CD14-positive monocyte (primary cell): ENCODE measurements around the gene CD151. TPM values are rescaled to one million over a fixed set of nuclear protein-coding genes. Genes with fewer than 3 reads are reported as not detected.

Experiments
- DNase-seq, 3 donors: peaks; one replicate each; pipeline ENCODE4 v3.0.0-alpha.2; 2011 to 2022
- H2AFZ ChIP-seq: 2 replicates; pipeline ENCODE4 v1.6.0; 2012; ENCODE audit warnings: mild to moderate bottlenecking, low read depth, low read length, inconsistent platforms; ENCODE audit not compliant: insufficient read depth, poor library complexity, severe bottlenecking
- H3K27ac ChIP-seq, 2 donors: 1 replicate in 1 of 2; 2 replicates in 1 of 2; pipeline ENCODE4 v1.5.1; 2012 to 2013; ENCODE audit warnings: low read length in 2 of 2, control low read depth in 1 of 2, inconsistent platforms in 1 of 2, low read depth in 1 of 2, mild to moderate bottlenecking in 1 of 2
- H3K27me3 ChIP-seq, 2 donors: one replicate each; pipeline versions ENCODE4 v1.6.0 to v1.6.1; 2011 to 2013; ENCODE audit warnings: low read length in 2 of 2; ENCODE audit not compliant: control insufficient read depth in 2 of 2, insufficient read depth in 2 of 2
- H3K36me3 ChIP-seq, 2 donors: replicated peaks in 1 of 2; 1 replicate in 1 of 2; 2 replicates in 1 of 2; pipeline versions ENCODE4 v1.5.1 to v1.6.1; 2012 to 2013; ENCODE audit warnings: low read length in 2 of 2, control low read depth in 1 of 2, inconsistent platforms in 1 of 2, mild to moderate bottlenecking in 1 of 2; ENCODE audit not compliant: insufficient read depth in 2 of 2, control insufficient read depth in 1 of 2
- H3K4me1 ChIP-seq, 2 donors: 1 replicate in 1 of 2; 2 replicates in 1 of 2; pipeline versions ENCODE4 v1.5.1 to v1.6.1; 2012 to 2013; ENCODE audit warnings: low read length in 2 of 2, control low read depth in 1 of 2, inconsistent platforms in 1 of 2, mild to moderate bottlenecking in 1 of 2, moderate library complexity in 1 of 2; ENCODE audit not compliant: insufficient read depth in 2 of 2, control insufficient read depth in 1 of 2
- H3K4me2 ChIP-seq: replicated peaks from 2 replicates; pipeline ENCODE3; 2012; ENCODE audit warnings: low read length, moderate library complexity, mild to moderate bottlenecking; ENCODE audit not compliant: poor library complexity, severe bottlenecking; ENCODE audit errors: extremely low read depth
- H3K4me3 ChIP-seq, 3 experiments: fragments of 200-600 bp in 1 of 3; sonication (generic) in 1 of 3; replicated peaks in 1 of 3; 1 replicate in 2 of 3; 2 replicates in 1 of 3; pipeline ENCODE4 v1.5.1; 2011 to 2013; ENCODE audit warnings: low read length in 3 of 3, mild to moderate bottlenecking in 3 of 3, control low read depth in 2 of 3, low read depth in 2 of 3, inconsistent platforms in 1 of 3, moderate library complexity in 1 of 3
- H3K79me2 ChIP-seq: 2 replicates; pipeline ENCODE4 v1.6.0; 2012; ENCODE audit warnings: mild to moderate bottlenecking, control low read depth, inconsistent platforms, low read length, moderate library complexity; ENCODE audit not compliant: insufficient read depth
- H3K9ac ChIP-seq: 2 replicates; pipeline ENCODE4 v1.6.0; 2017; ENCODE audit warnings: low read length, mild to moderate bottlenecking; ENCODE audit not compliant: insufficient read depth, poor library complexity, severe bottlenecking
- H3K9me3 ChIP-seq, 2 donors: replicated peaks in 1 of 2; 1 replicate in 1 of 2; 2 replicates in 1 of 2; pipeline versions ENCODE4 v1.5.1 to v1.6.1; 2012 to 2013; ENCODE audit warnings: low read length in 2 of 2, control low read depth in 1 of 2; ENCODE audit not compliant: control insufficient read depth in 1 of 2, insufficient read depth in 1 of 2
- H4K20me1 ChIP-seq: 2 replicates; pipeline ENCODE4 v1.6.0; 2012; ENCODE audit warnings: mild to moderate bottlenecking, low read length, control low read depth, moderate library complexity; ENCODE audit not compliant: insufficient read depth
- H3K27ac Mint-ChIP-seq, 7 donors: one replicate each; pipeline ENCODE4 v1.8.0; 2020; ENCODE audit warnings: mild to moderate bottlenecking in 7 of 7, mixed read lengths in 7 of 7, moderate library complexity in 6 of 7, inconsistent platforms in 2 of 7
- H3K27me3 Mint-ChIP-seq, 3 donors: one replicate each; pipeline ENCODE4 v1.8.0; 2021 to 2022; ENCODE audit warnings: low read depth in 3 of 3, mild to moderate bottlenecking in 3 of 3, mixed read lengths in 3 of 3, moderate library complexity in 3 of 3, inconsistent platforms in 1 of 3
- H3K36me3 Mint-ChIP-seq, 2 donors: one replicate each; pipeline ENCODE4 v1.8.0; 2020; ENCODE audit warnings: mixed read lengths in 2 of 2, inconsistent platforms in 1 of 2, mild to moderate bottlenecking in 1 of 2
- H3K4me1 Mint-ChIP-seq: one replicate; pipeline ENCODE4 v1.8.0; 2020; ENCODE audit warnings: mild to moderate bottlenecking, mixed read lengths
- H3K4me3 Mint-ChIP-seq, 2 donors: one replicate each; pipeline ENCODE4 v1.8.0; 2020; ENCODE audit warnings: mild to moderate bottlenecking in 2 of 2, mixed read lengths in 2 of 2, moderate library complexity in 1 of 2
- H3K9me3 Mint-ChIP-seq, 7 donors: one replicate each; pipeline ENCODE4 v1.8.0; 2020 to 2022; ENCODE audit warnings: mixed read lengths in 7 of 7, mild to moderate bottlenecking in 6 of 7, moderate library complexity in 6 of 7, inconsistent platforms in 2 of 7
- WGBS: methylation state at CpG from one replicate; pipeline ENCODE4 v1.1.5; 2013; ENCODE audit warnings: missing lambda C conversion rate; ENCODE audit not compliant: insufficient coverage; 5-methylcytosine and 5-hydroxymethylcytosine counted together
- intact Hi-C, 2 donors: fragments of 100-400 bp; cut with micrococcal nuclease; formaldehyde crosslinking; loops; one replicate each; pipeline versions ENCODE4 v1.15.0 to v1.15.1; 2023
- polyA plus RNA-seq, 3 donors: library from polyadenylated mRNA; depleted of rRNA in 1 of 3; unstranded in 2 of 3; stranded (reverse) in 1 of 3; fragments of 300-500 nt in 2 of 3; fragments of >200 nt in 1 of 3; fragmentation: Illumina TruSeq in 2 of 3; gene quantifications; 1 replicate in 2 of 3; 2 replicates in 1 of 3; pipeline ENCODE4 v1.2.3, GENCODE V29; 2012 to 2021
- TF ChIP-seq, protein P1 (sequence below): fragments of 200-600 bp; IDR thresholded peaks from one replicate; pipeline ENCODE4 v1.8.0; 2022; ENCODE audit warnings: antibody characterized with exemption, mild to moderate bottlenecking

The CD151 gene
- polyA plus RNA-seq, 3 donors = 18.1 to 200 (median 57.4) TPM

- H3K4me1 Mint-ChIP-seq = no peaks in the 10 kb centered on the region
- DNase-seq = no peak
- no peak overlapping the region for H3K27ac Mint-ChIP-seq
- no peaks in the 10 kb centered on the region for H3K79me2 ChIP-seq
- H3K4me1 ChIP-seq = no peaks in the 10 kb centered on the region
- peaks cover 0 to 2% (median 0%) of the 10 kb centered on the region in 7 donors for H3K9me3 Mint-ChIP-seq
- H3K27ac ChIP-seq = no peak overlapping the region
- no peak overlapping the region for H3K9ac ChIP-seq
- no peaks in the 10 kb centered on the region for H3K9me3 ChIP-seq
- no peak overlapping the region for H2AFZ ChIP-seq
- H3K27me3 ChIP-seq = peaks cover 4 to 28% of the 10 kb centered on the region in 2 donors
- TF ChIP-seq, protein P1, sequence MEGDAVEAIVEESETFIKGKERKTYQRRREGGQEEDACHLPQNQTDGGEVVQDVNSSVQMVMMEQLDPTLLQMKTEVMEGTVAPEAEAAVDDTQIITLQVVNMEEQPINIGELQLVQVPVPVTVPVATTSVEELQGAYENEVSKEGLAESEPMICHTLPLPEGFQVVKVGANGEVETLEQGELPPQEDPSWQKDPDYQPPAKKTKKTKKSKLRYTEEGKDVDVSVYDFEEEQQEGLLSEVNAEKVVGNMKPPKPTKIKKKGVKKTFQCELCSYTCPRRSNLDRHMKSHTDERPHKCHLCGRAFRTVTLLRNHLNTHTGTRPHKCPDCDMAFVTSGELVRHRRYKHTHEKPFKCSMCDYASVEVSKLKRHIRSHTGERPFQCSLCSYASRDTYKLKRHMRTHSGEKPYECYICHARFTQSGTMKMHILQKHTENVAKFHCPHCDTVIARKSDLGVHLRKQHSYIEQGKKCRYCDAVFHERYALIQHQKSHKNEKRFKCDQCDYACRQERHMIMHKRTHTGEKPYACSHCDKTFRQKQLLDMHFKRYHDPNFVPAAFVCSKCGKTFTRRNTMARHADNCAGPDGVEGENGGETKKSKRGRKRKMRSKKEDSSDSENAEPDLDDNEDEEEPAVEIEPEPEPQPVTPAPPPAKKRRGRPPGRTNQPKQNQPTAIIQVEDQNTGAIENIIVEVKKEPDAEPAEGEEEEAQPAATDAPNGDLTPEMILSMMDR = no peak
- peaks cover 12% of the 10 kb centered on the region for H4K20me1 ChIP-seq
- no peak overlapping the region for H3K4me2 ChIP-seq
- peaks cover 11 to 22% of the 10 kb centered on the region in 2 donors for H3K36me3 Mint-ChIP-seq
- peaks cover 5 to 13% of the 10 kb centered on the region in 2 donors for H3K36me3 ChIP-seq
- H3K4me3 Mint-ChIP-seq = no peak overlapping the region
- H3K4me3 ChIP-seq = no peak overlapping the region
- H3K27me3 Mint-ChIP-seq = peaks cover 15 to 46% (median 20%) of the 10 kb centered on the region in 3 donors
- intact Hi-C loops = no loop called here
- WGBS = 60% methylated on average over 27 of the region's 28 CpGs
Measured at GRCh38 chr11:788009-788640, 44.6 kb upstream of the CD151 start.

GRCh38 chr11:788953-789940 lies 43.5 kb upstream of the CD151 start:
- Mint-ChIP-seq H3K36me3 (peaks cover 12 to 22% of the 10 kb centered on the region in 2 donors), H3K27me3 (peaks cover 15 to 37% (median 20%) of the 10 kb centered on the region in 3 donors), H3K4me1 (no peaks in the 10 kb centered on the region), H3K4me3 (peak overlapping the region in 1 of 2 donors; percentile 51), H3K9me3 (peaks cover 0 to 2% (median 0%) of the 10 kb centered on the region in 7 donors), H3K27ac (peak overlapping the region in 1 of 7 donors; percentile 20)
- Histone ChIP-seq H3K36me3 (peaks cover 5 to 9% of the 10 kb centered on the region in 2 donors), H3K27ac (no peak overlapping the region), H3K4me1 (no peaks in the 10 kb centered on the region), H3K9ac (no peak overlapping the region), H3K4me2 (no peak overlapping the region), H3K4me3 (no peak overlapping the region), H4K20me1 (peaks cover 12% of the 10 kb centered on the region), H3K79me2 (no peaks in the 10 kb centered on the region), H2AFZ (no peak overlapping the region), H3K9me3 (no peaks in the 10 kb centered on the region), H3K27me3 (peaks cover 4 to 28% of the 10 kb centered on the region in 2 donors)
- TF ChIP-seq, protein P1 = no peak
- intact Hi-C loops = no loop called here
- DNase-seq = no peak
- 53% methylated on average over 24 of the region's 31 CpGs for WGBS
